GM23338 (cell line): ENCODE results near the gene TMPRSS6. TPM values are rescaled to one million over a fixed set of nuclear protein-coding genes. Genes with fewer than 3 reads are reported as not detected.

Source experiments
- ATAC-seq: fragments of 200-7000 bp; cut with Tn5 transposase; 3 replicates; pipeline ENCODE4 v1.9.1; 2020
- DNase-seq: peaks from one replicate; pipeline ENCODE4 v3.0.0-alpha.2; 2015; ENCODE audit warnings: low spot score
- H2AFZ ChIP-seq: fragments of 200-600 bp; sonication (generic); 2 replicates; pipeline ENCODE4 v1.8.0; 2016; ENCODE audit warnings: antibody characterized with exemption, mild to moderate bottlenecking, moderate library complexity
- H3F3A ChIP-seq: fragments of 200-600 bp; sonication (generic); replicated peaks from 2 replicates; pipeline ENCODE4 v1.8.0; 2017; ENCODE audit warnings: antibody characterized with exemption, mixed run types, low read depth
- H3K27ac ChIP-seq: fragments of 200-600 bp; sonication (generic); 2 replicates; pipeline ENCODE4 v1.6.1; 2016; ENCODE audit warnings: low read depth
- H3K27me3 ChIP-seq: fragments of 200-600 bp; sonication (generic); 2 replicates; pipeline ENCODE4 v1.8.0; 2016; ENCODE audit warnings: mild to moderate bottlenecking, mixed run types, moderate library complexity; ENCODE audit not compliant: insufficient read depth
- H3K36me3 ChIP-seq: fragments of 200-600 bp; sonication (generic); 2 replicates; pipeline ENCODE4 v1.8.0; 2016; ENCODE audit warnings: mild to moderate bottlenecking; ENCODE audit not compliant: insufficient read depth
- H3K4me1 ChIP-seq: fragments of 200-600 bp; sonication (generic); 2 replicates; pipeline ENCODE4 v1.8.0; 2016; ENCODE audit warnings: mild to moderate bottlenecking, moderate library complexity; ENCODE audit not compliant: insufficient read depth
- H3K4me2 ChIP-seq: fragments of 200-600 bp; sonication (generic); 2 replicates; pipeline ENCODE4 v1.7.1; 2017; ENCODE audit warnings: mixed run types
- H3K4me3 ChIP-seq: fragments of 200-600 bp; sonication (generic); 2 replicates; pipeline ENCODE4 v1.6.1; 2016; ENCODE audit warnings: mixed run types
- H3K79me2 ChIP-seq: fragments of 200-600 bp; sonication (generic); replicated peaks from 2 replicates; pipeline ENCODE4 v1.8.0; 2017; ENCODE audit warnings: mild to moderate bottlenecking; ENCODE audit not compliant: insufficient read depth
- H3K9me2 ChIP-seq: fragments of 200-600 bp; sonication (generic); 2 replicates; pipeline ENCODE4 v1.8.0; 2017; ENCODE audit not compliant: insufficient read depth
- H4K20me1 ChIP-seq: fragments of 200-600 bp; sonication (generic); replicated peaks from 2 replicates; pipeline ENCODE4 v1.8.0; 2017; ENCODE audit warnings: mild to moderate bottlenecking; ENCODE audit not compliant: insufficient read depth
- H3K27ac Mint-ChIP-seq: 2 replicates; pipeline ENCODE4 v1.8.0; 2020; ENCODE audit warnings: inconsistent platforms, mild to moderate bottlenecking, moderate library complexity, mixed read lengths
- H3K27me3 Mint-ChIP-seq: 3 replicates; pipeline ENCODE4 v1.8.0; 2022; ENCODE audit warnings: low read depth, mild to moderate bottlenecking, moderate library complexity, mixed read lengths, inconsistent platforms; ENCODE audit not compliant: insufficient read depth, poor library complexity
- H3K36me3 Mint-ChIP-seq: 3 replicates; pipeline ENCODE4 v1.8.0; 2021; ENCODE audit warnings: low read depth, mild to moderate bottlenecking, inconsistent platforms, moderate library complexity, mixed read lengths
- H3K4me1 Mint-ChIP-seq: 3 replicates; pipeline ENCODE4 v1.8.0; 2020; ENCODE audit warnings: mild to moderate bottlenecking, inconsistent platforms, mixed read lengths
- H3K4me3 Mint-ChIP-seq: 3 replicates; pipeline ENCODE4 v1.8.0; 2021; ENCODE audit warnings: moderate library complexity, mild to moderate bottlenecking, inconsistent platforms, mixed read lengths
- H3K9me3 Mint-ChIP-seq: 3 replicates; pipeline ENCODE4 v1.8.0; 2020; ENCODE audit warnings: moderate library complexity, mild to moderate bottlenecking, inconsistent platforms, mixed read lengths
- CREB1 ChIP-seq: fragments of 250-450 bp; sonication (Bioruptor Pico); IDR thresholded peaks from 2 replicates; pipeline ENCODE4 v1.5.0; 2020; ENCODE audit warnings: low read depth, mild to moderate bottlenecking, moderate library complexity
- EZH2 ChIP-seq: fragments of 200-600 bp; sonication (generic); IDR thresholded peaks from one replicate; pipeline ENCODE4 v1.8.0; 2017; ENCODE audit warnings: antibody characterized with exemption, mild to moderate bottlenecking, low read depth; ENCODE audit not compliant: unreplicated experiment
- ZNF114 ChIP-seq: fragments of 250-450 bp; sonication (Bioruptor Pico); IDR thresholded peaks from 2 replicates; pipeline ENCODE4 v1.5.0; 2020; ENCODE audit warnings: mild to moderate bottlenecking, moderate library complexity
- polyA plus RNA-seq: library from polyadenylated mRNA; unstranded; fragments of >200 nt; fragmentation: Nextera tagmentation; extraction: Ambion mirVana; gene quantifications from 2 replicates; pipeline ENCODE4 v1.2.1, GENCODE V29; 2016
- total RNA-seq: library from RNA; depleted of rRNA; stranded (reverse); fragments of >200 nt; shearing (Covaris generic); gene quantifications from 2 replicates; pipeline ENCODE4 v1.2.3, GENCODE V29; 2014
- TF ChIP-seq, protein P1 (sequence below): fragments of 250-450 bp; sonication (Bioruptor Pico); IDR thresholded peaks from 2 replicates; pipeline ENCODE4 v1.5.0; 2020; ENCODE audit warnings: mild to moderate bottlenecking, moderate library complexity
- TF ChIP-seq, protein P2 (sequence below), 2 experiments: fragments of 200-600 bp in 1 of 2; sonication (generic) in 1 of 2; conservative IDR thresholded peaks; 2 replicates each; pipeline versions ENCODE4 v1.5.1 to v1.6.1; 2016 to 2017; ENCODE audit warnings: antibody characterized with exemption in 2 of 2, low read depth in 2 of 2, mild to moderate bottlenecking in 2 of 2, moderate library complexity in 1 of 2

The TMPRSS6 gene
- total and polyA plus RNA-seq, 2 experiments from 2014 or later: 0.13 TPM; not detected in 1

DNA sequence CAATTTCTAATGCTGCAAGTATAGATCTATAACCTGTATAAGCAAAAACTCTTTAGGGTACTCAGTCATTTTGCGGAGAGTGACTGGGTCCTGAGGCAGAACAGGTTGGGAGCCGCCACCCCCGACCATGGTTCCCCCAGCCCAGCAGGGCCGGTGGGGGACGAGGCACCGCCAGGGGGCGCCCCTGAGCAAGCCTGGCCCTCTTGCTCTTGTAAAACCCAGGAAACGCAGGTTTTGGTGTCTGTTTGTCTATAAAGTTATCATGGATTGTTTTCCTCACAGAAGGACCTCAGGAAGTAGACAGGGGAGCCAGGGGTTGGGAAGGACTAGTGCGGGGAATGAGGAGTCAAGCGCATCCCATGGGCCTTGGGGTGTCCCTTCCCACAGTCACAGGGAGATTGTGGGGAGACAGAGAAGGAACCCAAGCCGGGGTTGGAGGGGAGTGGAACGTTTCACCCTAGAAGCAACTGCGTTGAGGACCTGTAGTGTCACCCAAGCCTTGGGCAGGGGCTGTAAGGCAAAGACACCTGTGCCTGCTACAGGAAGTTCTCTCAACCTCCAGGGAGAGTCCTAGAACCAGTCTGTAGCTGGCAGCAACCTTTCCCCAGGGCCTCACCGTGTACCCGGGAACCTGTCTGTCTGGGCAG lies 31.6 kb downstream of the TMPRSS6 start:
- peaks cover 27% of the 10 kb centered on the region; the same call in 1 of the 2 replicates for H3K27me3 ChIP-seq

DNA sequence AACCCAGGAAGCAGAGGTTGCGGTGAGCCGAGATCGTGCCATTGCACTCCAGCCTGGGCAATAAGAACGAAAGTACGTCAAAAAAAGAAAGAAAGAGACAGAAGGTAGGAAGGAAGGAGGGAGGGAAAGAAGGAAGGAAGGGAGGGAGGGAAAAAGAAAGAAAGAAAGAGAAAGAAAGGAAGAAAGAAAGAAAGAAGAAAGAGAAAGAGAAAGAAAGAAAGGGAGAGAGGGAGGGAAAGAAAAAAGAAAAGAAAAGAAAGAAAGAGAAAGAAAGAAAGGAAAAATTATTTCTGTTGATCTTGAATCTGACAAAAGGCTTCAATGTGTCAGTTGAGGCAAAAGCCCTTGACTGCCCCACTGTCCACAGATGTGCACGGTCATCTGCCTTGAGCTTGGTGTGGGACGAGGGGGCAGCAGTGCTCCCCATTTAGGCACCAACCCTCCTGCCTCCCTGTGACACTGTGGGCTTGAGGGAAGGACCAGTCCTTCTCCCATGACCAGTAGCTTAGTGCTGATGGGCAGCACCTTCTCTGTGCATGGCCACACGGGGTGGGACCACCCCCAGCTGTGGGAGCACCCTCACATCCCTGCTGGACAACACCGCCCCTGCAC lies 33.6 kb downstream of the TMPRSS6 start:
- TF ChIP-seq, protein P1, sequence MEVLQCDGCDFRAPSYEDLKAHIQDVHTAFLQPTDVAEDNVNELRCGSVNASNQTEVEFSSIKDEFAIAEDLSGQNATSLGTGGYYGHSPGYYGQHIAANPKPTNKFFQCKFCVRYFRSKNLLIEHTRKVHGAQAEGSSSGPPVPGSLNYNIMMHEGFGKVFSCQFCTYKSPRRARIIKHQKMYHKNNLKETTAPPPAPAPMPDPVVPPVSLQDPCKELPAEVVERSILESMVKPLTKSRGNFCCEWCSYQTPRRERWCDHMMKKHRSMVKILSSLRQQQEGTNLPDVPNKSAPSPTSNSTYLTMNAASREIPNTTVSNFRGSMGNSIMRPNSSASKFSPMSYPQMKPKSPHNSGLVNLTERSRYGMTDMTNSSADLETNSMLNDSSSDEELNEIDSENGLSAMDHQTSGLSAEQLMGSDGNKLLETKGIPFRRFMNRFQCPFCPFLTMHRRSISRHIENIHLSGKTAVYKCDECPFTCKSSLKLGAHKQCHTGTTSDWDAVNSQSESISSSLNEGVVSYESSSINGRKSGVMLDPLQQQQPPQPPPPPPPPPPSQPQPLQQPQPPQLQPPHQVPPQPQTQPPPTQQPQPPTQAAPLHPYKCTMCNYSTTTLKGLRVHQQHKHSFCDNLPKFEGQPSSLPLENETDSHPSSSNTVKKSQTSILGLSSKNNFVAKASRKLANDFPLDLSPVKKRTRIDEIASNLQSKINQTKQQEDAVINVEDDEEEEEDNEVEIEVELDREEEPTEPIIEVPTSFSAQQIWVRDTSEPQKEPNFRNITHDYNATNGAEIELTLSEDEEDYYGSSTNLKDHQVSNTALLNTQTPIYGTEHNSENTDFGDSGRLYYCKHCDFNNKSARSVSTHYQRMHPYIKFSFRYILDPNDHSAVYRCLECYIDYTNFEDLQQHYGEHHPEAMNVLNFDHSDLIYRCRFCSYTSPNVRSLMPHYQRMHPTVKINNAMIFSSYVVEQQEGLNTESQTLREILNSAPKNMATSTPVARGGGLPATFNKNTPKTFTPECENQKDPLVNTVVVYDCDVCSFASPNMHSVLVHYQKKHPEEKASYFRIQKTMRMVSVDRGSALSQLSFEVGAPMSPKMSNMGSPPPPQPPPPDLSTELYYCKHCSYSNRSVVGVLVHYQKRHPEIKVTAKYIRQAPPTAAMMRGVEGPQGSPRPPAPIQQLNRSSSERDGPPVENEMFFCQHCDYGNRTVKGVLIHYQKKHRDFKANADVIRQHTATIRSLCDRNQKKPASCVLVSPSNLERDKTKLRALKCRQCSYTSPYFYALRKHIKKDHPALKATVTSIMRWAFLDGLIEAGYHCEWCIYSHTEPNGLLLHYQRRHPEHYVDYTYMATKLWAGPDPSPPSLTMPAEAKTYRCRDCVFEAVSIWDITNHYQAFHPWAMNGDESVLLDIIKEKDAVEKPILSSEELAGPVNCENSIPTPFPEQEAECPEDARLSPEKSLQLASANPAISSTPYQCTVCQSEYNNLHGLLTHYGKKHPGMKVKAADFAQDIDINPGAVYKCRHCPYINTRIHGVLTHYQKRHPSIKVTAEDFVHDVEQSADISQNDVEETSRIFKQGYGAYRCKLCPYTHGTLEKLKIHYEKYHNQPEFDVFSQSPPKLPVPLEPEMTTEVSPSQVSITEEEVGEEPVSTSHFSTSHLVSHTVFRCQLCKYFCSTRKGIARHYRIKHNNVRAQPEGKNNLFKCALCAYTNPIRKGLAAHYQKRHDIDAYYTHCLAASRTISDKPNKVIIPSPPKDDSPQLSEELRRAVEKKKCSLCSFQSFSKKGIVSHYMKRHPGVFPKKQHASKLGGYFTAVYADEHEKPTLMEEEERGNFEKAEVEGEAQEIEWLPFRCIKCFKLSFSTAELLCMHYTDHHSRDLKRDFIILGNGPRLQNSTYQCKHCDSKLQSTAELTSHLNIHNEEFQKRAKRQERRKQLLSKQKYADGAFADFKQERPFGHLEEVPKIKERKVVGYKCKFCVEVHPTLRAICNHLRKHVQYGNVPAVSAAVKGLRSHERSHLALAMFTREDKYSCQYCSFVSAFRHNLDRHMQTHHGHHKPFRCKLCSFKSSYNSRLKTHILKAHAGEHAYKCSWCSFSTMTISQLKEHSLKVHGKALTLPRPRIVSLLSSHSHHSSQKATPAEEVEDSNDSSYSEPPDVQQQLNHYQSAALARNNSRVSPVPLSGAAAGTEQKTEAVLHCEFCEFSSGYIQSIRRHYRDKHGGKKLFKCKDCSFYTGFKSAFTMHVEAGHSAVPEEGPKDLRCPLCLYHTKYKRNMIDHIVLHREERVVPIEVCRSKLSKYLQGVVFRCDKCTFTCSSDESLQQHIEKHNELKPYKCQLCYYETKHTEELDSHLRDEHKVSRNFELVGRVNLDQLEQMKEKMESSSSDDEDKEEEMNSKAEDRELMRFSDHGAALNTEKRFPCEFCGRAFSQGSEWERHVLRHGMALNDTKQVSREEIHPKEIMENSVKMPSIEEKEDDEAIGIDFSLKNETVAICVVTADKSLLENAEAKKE (CRISPR knock-in tag): no peak
- TF ChIP-seq CREB1 (CRISPR knock-in tag) (no peak), EZH2 (no peak)
- TF ChIP-seq, protein P2, sequence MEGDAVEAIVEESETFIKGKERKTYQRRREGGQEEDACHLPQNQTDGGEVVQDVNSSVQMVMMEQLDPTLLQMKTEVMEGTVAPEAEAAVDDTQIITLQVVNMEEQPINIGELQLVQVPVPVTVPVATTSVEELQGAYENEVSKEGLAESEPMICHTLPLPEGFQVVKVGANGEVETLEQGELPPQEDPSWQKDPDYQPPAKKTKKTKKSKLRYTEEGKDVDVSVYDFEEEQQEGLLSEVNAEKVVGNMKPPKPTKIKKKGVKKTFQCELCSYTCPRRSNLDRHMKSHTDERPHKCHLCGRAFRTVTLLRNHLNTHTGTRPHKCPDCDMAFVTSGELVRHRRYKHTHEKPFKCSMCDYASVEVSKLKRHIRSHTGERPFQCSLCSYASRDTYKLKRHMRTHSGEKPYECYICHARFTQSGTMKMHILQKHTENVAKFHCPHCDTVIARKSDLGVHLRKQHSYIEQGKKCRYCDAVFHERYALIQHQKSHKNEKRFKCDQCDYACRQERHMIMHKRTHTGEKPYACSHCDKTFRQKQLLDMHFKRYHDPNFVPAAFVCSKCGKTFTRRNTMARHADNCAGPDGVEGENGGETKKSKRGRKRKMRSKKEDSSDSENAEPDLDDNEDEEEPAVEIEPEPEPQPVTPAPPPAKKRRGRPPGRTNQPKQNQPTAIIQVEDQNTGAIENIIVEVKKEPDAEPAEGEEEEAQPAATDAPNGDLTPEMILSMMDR (conservative IDR thresholded peaks at IDR 0.05; ENCODE audit: low read depth in 2 of 2): no peak
- ATAC-seq (no peak), DNase-seq (no peak)
- no peaks in the 10 kb centered on the region for H3K36me3 ChIP-seq
- H3K9me2 ChIP-seq: 0 out of 2 replicates have a peak, but pooled peaks cover 8% of the 10 kb centered on the region
- H4K20me1 ChIP-seq: no peaks in the 10 kb centered on the region
- H3F3A ChIP-seq: 0 out of 2 replicates have a peak, but pooled peaks cover 3% of the 10 kb centered on the region
- H3K4me3 ChIP-seq: no peak overlapping the region
- H2AFZ ChIP-seq: no peak overlapping the region
- H3K27ac Mint-ChIP-seq: no peak overlapping the region
- no peak overlapping the region for H3K4me2 ChIP-seq
- peaks cover 4% of the 10 kb centered on the region for H3K4me1 Mint-ChIP-seq
- H3K79me2 ChIP-seq: no peaks in the 10 kb centered on the region
- H3K27ac ChIP-seq: no peak overlapping the region
- H3K36me3 Mint-ChIP-seq: no peaks in the 10 kb centered on the region
- H3K9me3 Mint-ChIP-seq: no peaks in the 10 kb centered on the region
- peaks cover 38% of the 10 kb centered on the region for H3K27me3 Mint-ChIP-seq
- H3K27me3 ChIP-seq: peaks cover 41% of the 10 kb centered on the region
- no peak overlapping the region for H3K4me3 Mint-ChIP-seq
- peaks cover 3% of the 10 kb centered on the region; the same call in 1 of the 2 replicates for H3K4me1 ChIP-seq

More for the DNA sequence above, 31.6 kb downstream of the TMPRSS6 start:
- TF ChIP-seq, protein P2 (conservative IDR thresholded peaks at IDR 0.05; ENCODE audit: low read depth in 2 of 2): peak; percentile 91 to 98
- no peak for TF ChIP-seq ZNF114 (CRISPR knock-in tag)
- H3K27ac ChIP-seq: no peak overlapping the region
- H3K27ac Mint-ChIP-seq: no peak overlapping the region
- peaks cover 4% of the 10 kb centered on the region for H3K4me1 Mint-ChIP-seq
- H3K4me3 Mint-ChIP-seq: no peak overlapping the region
- 0 out of 2 replicates have a peak, but pooled peaks cover 3% of the 10 kb centered on the region for H3F3A ChIP-seq
- no peaks in the 10 kb centered on the region for H3K79me2 ChIP-seq
- H2AFZ ChIP-seq: peak overlapping the region; percentile 35; the same call in 1 of the 2 replicates
- H3K4me1 ChIP-seq: peaks cover 3% of the 10 kb centered on the region; the same call in 1 of the 2 replicates
- H3K9me3 Mint-ChIP-seq: no peaks in the 10 kb centered on the region
- H3K27me3 Mint-ChIP-seq: peaks cover 38% of the 10 kb centered on the region
- no peak overlapping the region for H3K4me2 ChIP-seq
- DNase-seq (peak; percentile 79), ATAC-seq (peak; percentile 90)
- H4K20me1 ChIP-seq: no peaks in the 10 kb centered on the region
- H3K9me2 ChIP-seq: no peaks in the 10 kb centered on the region
- H3K36me3 Mint-ChIP-seq: no peaks in the 10 kb centered on the region
- H3K4me3 ChIP-seq: no peak overlapping the region
- H3K36me3 ChIP-seq: no peaks in the 10 kb centered on the region
